ENCODE data around the gene PPP4R1.

Gene PPP4R1

DNA sequence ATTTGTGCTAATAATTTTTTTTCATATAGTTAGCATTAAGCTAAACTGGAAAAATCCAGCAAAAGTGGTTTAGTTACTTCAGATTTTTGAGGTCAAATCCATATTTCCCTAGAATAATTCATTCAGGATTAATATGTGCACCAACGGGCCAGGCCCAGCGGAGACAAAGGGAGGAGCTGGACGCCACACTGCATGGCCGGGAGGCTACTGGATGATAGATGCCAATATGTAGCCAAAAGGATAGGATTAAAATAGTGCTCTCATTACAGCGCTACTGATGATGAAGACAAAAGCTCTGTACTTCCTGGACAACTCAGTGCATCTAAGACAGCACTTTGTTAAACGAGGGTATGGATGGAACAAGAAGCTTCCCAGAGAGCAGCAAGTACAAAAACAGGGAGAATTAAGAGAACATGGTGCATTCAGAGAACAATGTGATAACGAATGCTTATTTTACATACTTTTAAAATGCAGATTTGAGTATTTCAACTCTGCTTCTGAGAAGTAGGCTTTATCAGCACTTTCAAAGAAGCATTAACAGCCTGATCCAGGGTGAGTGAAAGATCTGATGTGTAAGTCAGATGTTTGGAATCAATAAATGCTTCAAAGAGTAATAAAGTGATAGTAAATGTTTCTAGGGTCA lies 39.8 kb downstream of the PPP4R1 start:
- Histone ChIP-seq H3K4me1 (no peaks in the 10 kb centered on the region), H4K20me1 (0 out of 2 replicates have a peak, but pooled peaks cover 4% of the 10 kb centered on the region), H3K36me3 (peaks cover 67% of the 10 kb centered on the region), H3K4me2 (no peak overlapping the region), H3K27me3 (no peaks in the 10 kb centered on the region), H3K9ac (no peak overlapping the region), H3K27ac (no peak overlapping the region), H3K9me3 (no peaks in the 10 kb centered on the region), H3K4me3 (no peak overlapping the region)
- no peak for TF ChIP-seq Cebpa-rat (IDR thresholded peaks at IDR 0.05)

DNA sequence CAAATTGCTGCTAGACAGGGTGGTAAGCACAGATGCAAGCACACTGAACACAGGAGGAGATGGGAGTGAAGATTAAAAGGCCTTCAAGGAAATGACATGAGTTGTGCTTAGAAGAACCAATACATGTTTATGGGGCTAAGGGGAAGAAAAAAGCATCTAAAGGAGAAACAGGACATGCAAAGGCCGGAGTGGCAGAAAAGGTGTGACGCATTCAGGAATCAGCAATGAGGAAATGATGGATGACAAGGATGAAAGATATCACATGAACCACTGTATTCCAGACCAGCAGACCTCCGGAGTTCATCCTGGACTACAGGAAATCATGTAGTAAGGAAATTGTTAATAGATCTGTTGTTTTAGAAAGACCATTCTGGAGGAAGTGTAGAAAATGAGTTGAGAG lies 42.8 kb downstream of the PPP4R1 start:
- no peak for TF ChIP-seq Cebpa-rat (IDR thresholded peaks at IDR 0.05)
- no peak overlapping the region for H3K9ac ChIP-seq
- no peaks in the 10 kb centered on the region for H3K4me1 ChIP-seq
- H3K27me3 ChIP-seq = no peaks in the 10 kb centered on the region
- H3K4me3 ChIP-seq = no peak overlapping the region
- no peak overlapping the region for H3K4me2 ChIP-seq
- H4K20me1 ChIP-seq = 0 out of 2 replicates have a peak, but pooled peaks cover 4% of the 10 kb centered on the region
- peaks cover 79% of the 10 kb centered on the region for H3K36me3 ChIP-seq
- H3K27ac ChIP-seq = no peak overlapping the region
- H3K9me3 ChIP-seq = no peaks in the 10 kb centered on the region

DNA sequence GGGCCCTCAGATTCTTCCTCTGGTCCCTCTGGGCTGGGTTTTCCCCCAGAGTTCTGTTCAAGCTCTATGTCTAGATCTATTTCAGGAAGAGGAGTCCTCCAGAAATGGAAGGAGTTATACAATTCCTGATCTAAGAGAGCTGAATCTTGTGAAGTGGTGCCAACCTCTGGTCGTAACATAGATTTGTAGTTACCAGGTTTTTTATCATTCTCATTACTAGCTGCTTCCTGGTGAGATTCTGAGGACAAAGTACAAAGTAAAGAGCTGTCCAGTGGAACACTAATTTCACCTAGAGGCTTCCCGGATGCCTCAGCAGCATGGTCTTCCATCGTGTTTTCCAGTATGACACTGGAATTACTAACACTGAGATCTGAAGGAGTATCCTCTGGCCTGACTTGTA lies 44.1 kb downstream of the PPP4R1 start:
- no peak overlapping the region for H3K27ac ChIP-seq
- H3K27me3 ChIP-seq = no peaks in the 10 kb centered on the region
- H3K4me1 ChIP-seq = no peaks in the 10 kb centered on the region
- H3K4me2 ChIP-seq = no peak overlapping the region
- H3K36me3 ChIP-seq = peaks cover 82% of the 10 kb centered on the region
- H3K4me3 ChIP-seq = no peak overlapping the region
- no peaks in the 10 kb centered on the region for H3K9me3 ChIP-seq
- no peak for TF ChIP-seq Cebpa-rat (IDR thresholded peaks at IDR 0.05)
- no peak overlapping the region for H3K9ac ChIP-seq
- H4K20me1 ChIP-seq = no peaks in the 10 kb centered on the region

DNA sequence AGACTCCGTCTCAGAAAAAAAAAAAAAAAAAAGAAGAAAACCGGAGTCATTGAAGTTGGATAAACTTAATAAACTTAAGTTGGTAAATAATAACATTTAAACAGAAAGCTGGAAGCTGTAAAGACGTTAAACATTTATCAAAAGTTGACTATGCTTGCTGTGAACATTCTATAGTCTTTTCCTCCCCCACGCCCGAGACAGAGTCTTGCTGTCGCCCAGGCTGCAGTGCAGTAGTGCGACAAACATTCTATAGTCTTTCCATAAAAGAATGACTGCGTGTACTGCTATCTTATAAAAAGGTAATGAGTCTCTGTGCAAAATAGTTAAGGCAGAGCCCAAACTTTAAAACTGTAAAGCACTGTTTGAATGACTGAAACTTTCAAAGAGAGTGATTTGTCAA lies 45.2 kb downstream of the PPP4R1 start:
- H3K27ac ChIP-seq = no peak overlapping the region
- H3K4me3 ChIP-seq = no peak overlapping the region
- H3K27me3 ChIP-seq = no peaks in the 10 kb centered on the region
- no peaks in the 10 kb centered on the region for H3K9me3 ChIP-seq
- H3K4me1 ChIP-seq = no peaks in the 10 kb centered on the region
- TF ChIP-seq Cebpa-rat (IDR thresholded peaks at IDR 0.05) = no peak
- H4K20me1 ChIP-seq = no peaks in the 10 kb centered on the region
- no peak overlapping the region for H3K9ac ChIP-seq
- H3K36me3 ChIP-seq = peaks cover 82% of the 10 kb centered on the region
- no peak overlapping the region for H3K4me2 ChIP-seq

DNA sequence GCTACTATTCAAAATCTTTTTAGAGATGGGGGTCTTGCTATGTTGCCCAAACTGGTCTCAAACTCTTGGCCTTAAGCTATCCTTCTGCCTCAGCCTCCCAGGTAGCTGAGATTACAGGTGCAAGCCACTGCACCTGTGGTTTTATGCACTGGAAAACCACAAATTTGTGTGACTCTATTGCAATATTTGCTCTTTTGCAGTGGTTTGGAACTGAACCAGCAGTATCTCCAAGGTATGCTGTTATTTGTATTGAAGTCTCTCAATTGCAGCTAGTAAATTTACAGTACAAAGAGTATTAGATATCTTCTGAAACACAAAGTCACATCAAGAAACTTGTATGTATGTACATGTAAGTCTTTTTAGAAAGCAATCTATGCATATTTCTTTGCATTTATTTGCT lies 46.2 kb downstream of the PPP4R1 start:
- Histone ChIP-seq H3K4me3 (no peak overlapping the region), H3K9ac (no peak overlapping the region), H3K4me2 (no peak overlapping the region), H3K36me3 (peaks cover 88% of the 10 kb centered on the region), H3K9me3 (no peaks in the 10 kb centered on the region), H3K4me1 (no peaks in the 10 kb centered on the region), H3K27me3 (no peaks in the 10 kb centered on the region), H3K27ac (no peak overlapping the region), H4K20me1 (no peaks in the 10 kb centered on the region)
- no peak for TF ChIP-seq Cebpa-rat (IDR thresholded peaks at IDR 0.05)

DNA sequence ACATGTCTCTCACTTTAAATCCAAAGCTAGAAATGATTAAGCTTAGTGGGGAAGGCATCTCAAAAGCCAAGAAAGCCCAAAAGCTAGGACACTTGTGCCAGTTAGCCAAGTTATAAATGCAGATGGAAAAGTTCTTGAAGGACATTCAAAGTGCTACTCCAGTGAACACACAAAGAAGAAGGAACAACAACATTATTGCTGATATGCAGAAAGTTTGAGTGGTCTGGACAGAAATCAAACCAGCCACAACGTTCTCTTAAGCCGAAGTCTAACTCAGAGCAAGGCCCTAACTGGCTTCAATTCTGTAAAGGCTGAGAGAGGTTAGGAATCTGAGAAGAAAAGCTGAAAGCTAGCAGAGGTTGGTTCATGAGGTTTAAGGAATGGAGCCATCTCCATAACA lies 49.0 kb downstream of the PPP4R1 start:
- Histone ChIP-seq H4K20me1 (no peaks in the 10 kb centered on the region), H3K9ac (no peak overlapping the region), H3K27me3 (no peaks in the 10 kb centered on the region), H3K4me2 (no peak overlapping the region), H3K4me1 (no peaks in the 10 kb centered on the region), H3K9me3 (no peaks in the 10 kb centered on the region), H3K27ac (no peak overlapping the region), H3K36me3 (peaks cover 98% of the 10 kb centered on the region), H3K4me3 (no peak overlapping the region)
- TF ChIP-seq Cebpa-rat (IDR thresholded peaks at IDR 0.05) = no peak

DNA sequence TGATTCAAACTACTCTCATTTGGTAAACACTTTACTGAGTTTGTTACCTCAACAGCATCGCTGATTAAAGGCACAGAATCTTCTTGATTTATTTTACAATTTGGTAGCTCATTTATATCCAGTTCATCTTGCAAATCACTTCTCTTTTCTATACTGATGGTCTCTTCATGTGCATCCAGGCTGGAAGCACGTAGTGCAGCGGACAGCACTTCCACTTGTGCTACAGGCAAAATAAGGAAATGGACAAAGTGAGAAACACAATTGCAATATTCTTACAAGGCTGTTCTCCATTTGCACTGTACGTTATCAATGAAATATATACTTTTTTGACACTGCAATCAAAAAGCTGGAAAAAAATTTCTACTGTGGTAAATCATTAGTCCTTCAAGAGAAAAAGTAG lies 51.0 kb downstream of the PPP4R1 start:
- peaks cover 98% of the 10 kb centered on the region for H3K36me3 ChIP-seq

DNA sequence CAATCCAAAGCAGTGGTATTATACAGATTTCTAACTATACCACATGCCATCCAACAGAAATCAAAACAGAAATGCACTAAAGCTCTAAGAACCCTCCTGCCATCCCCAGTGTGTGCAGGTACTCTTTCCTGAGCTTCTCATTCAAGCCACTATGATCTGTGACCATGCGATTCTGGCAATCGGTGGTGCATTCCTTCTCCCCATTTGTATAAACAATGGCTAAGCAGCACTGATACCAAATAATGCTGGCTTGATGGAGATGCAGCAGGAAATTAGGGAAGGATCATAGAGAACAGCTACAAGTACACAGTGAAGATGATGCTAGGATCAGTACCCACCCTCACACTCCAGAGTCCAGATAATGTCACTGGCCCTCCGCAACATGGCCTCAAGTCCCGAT lies 51.8 kb downstream of the PPP4R1 start:
- peaks cover 98% of the 10 kb centered on the region for H3K36me3 ChIP-seq
- no peaks in the 10 kb centered on the region for H3K4me1 ChIP-seq
- TF ChIP-seq Cebpa-rat (IDR thresholded peaks at IDR 0.05) = no peak
- H3K27ac ChIP-seq = no peak overlapping the region
- no peaks in the 10 kb centered on the region for H3K27me3 ChIP-seq
- no peak overlapping the region for H3K4me2 ChIP-seq
- no peaks in the 10 kb centered on the region for H3K9me3 ChIP-seq
- no peak overlapping the region for H3K9ac ChIP-seq
- H3K4me3 ChIP-seq = no peak overlapping the region
- H4K20me1 ChIP-seq = no peaks in the 10 kb centered on the region

More for the DNA sequence above, 51.0 kb downstream of the PPP4R1 start:
- H3K4me1 ChIP-seq = no peaks in the 10 kb centered on the region
- no peak overlapping the region for H3K9ac ChIP-seq
- no peaks in the 10 kb centered on the region for H3K27me3 ChIP-seq
- H3K9me3 ChIP-seq = no peaks in the 10 kb centered on the region
- no peaks in the 10 kb centered on the region for H4K20me1 ChIP-seq
- no peak overlapping the region for H3K4me3 ChIP-seq
- H3K27ac ChIP-seq = no peak overlapping the region
- H3K4me2 ChIP-seq = no peak overlapping the region
- TF ChIP-seq Cebpa-rat (IDR thresholded peaks at IDR 0.05) = no peak

DNA sequence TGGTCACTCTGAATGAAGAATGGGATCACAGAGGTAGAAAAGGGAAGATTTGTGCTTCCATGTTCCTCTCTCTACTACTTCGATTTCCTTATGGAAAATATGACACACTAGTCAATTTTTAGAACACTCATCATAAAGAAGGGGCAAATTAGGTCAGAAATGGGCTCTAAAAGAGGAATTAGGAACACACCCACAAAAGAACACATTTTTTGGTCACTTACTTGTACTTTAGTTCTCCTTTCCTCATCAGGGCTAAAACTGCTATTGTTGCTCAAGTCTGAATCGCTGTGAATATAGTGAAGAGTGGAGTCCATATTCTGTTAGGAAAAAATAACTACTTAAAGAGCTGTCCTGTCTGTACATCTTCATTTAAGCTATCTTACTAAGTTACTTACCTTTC lies 52.6 kb downstream of the PPP4R1 start:
- Histone ChIP-seq H3K9ac (no peak overlapping the region), H3K4me1 (no peaks in the 10 kb centered on the region), H3K27ac (no peak overlapping the region), H3K36me3 (peaks cover 98% of the 10 kb centered on the region), H4K20me1 (no peaks in the 10 kb centered on the region), H3K27me3 (no peaks in the 10 kb centered on the region), H3K9me3 (no peaks in the 10 kb centered on the region), H3K4me2 (no peak overlapping the region), H3K4me3 (no peak overlapping the region)
- no peak for TF ChIP-seq Cebpa-rat (IDR thresholded peaks at IDR 0.05)

DNA sequence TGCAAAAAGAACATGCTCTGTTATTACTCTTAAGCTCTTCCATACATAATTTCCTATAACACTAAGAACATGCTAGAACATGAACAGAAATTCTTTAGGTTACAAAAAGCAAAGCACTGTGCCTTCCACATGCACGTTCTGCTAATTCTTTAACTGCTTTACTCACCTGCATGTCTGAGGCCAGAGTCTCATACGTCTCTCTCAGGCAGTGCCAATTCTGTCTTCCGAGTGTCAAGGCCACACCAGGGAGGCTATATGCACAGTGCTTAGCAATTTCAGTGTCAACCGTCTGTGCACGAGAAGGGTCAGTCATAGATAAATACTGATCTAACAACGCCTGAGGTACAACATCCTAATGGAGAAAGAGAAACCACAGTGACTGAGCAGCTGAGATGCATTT lies 55.1 kb downstream of the PPP4R1 start:
- no peak overlapping the region for H3K4me3 ChIP-seq
- no peak overlapping the region for H3K4me2 ChIP-seq
- H3K36me3 ChIP-seq = peaks cover 98% of the 10 kb centered on the region
- no peaks in the 10 kb centered on the region for H3K27me3 ChIP-seq
- H4K20me1 ChIP-seq = no peaks in the 10 kb centered on the region
- H3K27ac ChIP-seq = no peak overlapping the region
- TF ChIP-seq Cebpa-rat (IDR thresholded peaks at IDR 0.05) = no peak
- no peaks in the 10 kb centered on the region for H3K4me1 ChIP-seq
- no peaks in the 10 kb centered on the region for H3K9me3 ChIP-seq
- H3K9ac ChIP-seq = no peak overlapping the region

All from BLaER1 (cell line).